ENCODE results near the gene ANKS1B. TPM values are rescaled to one million over a fixed set of nuclear protein-coding genes. Genes with fewer than 3 reads are reported as not detected.

The ANKS1B gene
- total and polyA plus RNA-seq, 7 donors = 1.0 to 57.3 (median 30.1) TPM; not detected in 1

GRCh38 chr12:99549651-99550050 is 435.1 kb downstream of the ANKS1B start:
- no peaks in the 10 kb centered on the region for H3K4me1 ChIP-seq
- no peak overlapping the region for H3K27ac ChIP-seq
- intact Hi-C loops (cut with DNase I) = no loop called here
- WGBS, 2 donors = 83 to 86% methylated on average over 5 of the region's 5 CpGs
- no peaks in the 10 kb centered on the region for H3K9me3 ChIP-seq
- no peak for TF ChIP-seq CTCF (IDR thresholded peaks at IDR 0.05)
- TF ChIP-seq EP300 (IDR thresholded peaks at IDR 0.05) = no peak
- no peak for TF ChIP-seq POLR2A (IDR thresholded peaks at IDR 0.05)
- no peak for TF ChIP-seq POLR2AphosphoS5 (IDR thresholded peaks at IDR 0.05)
- DNase-seq = no peak
- no peaks in the 10 kb centered on the region for H3K27me3 ChIP-seq
- H3K36me3 ChIP-seq = no peaks in the 10 kb centered on the region
- H3K4me3 ChIP-seq = no peak overlapping the region

- no peak for DNase-seq
- Histone ChIP-seq H3K27me3 (no peaks in the 10 kb centered on the region), H3K36me3 (no peaks in the 10 kb centered on the region), H3K9me3 (no peaks in the 10 kb centered on the region), H3K27ac (no peak overlapping the region), H3K4me1 (no peaks in the 10 kb centered on the region), H3K4me3 (no peak overlapping the region)
- 87 to 92% methylated on average over 1 of the region's 1 CpG for WGBS, 2 donors
- TF ChIP-seq CTCF (IDR thresholded peaks at IDR 0.05) (no peak), EP300 (IDR thresholded peaks at IDR 0.05) (no peak), POLR2AphosphoS5 (IDR thresholded peaks at IDR 0.05) (no peak), POLR2A (IDR thresholded peaks at IDR 0.05) (no peak)
- intact Hi-C loops (cut with DNase I) = no loop called here
Measured at GRCh38 chr12:99549196-99549595, 435.5 kb downstream of the ANKS1B start.

- TF ChIP-seq EP300 (IDR thresholded peaks at IDR 0.05) = no peak
- no peak for TF ChIP-seq CTCF (IDR thresholded peaks at IDR 0.05)
- TF ChIP-seq POLR2A (IDR thresholded peaks at IDR 0.05) = no peak
- TF ChIP-seq POLR2AphosphoS5 (IDR thresholded peaks at IDR 0.05) = no peak
- Histone ChIP-seq H3K4me3 (no peak overlapping the region), H3K27ac (no peak overlapping the region), H3K9me3 (peaks cover 0 to 3% (median 0%) of the 10 kb centered on the region in 4 donors), H3K36me3 (no peaks in the 10 kb centered on the region), H3K4me1 (no peaks in the 10 kb centered on the region), H3K27me3 (no peaks in the 10 kb centered on the region)
- intact Hi-C loops (cut with DNase I) = no loop called here
- DNase-seq = no peak
- 26 to 56% methylated on average over 1 of the region's 1 CpG for WGBS, 2 donors
Measured at GRCh38 chr12:99544457-99544856, 440.3 kb downstream of the ANKS1B start.

GRCh38 chr12:99529966-99530365 is 454.8 kb downstream of the ANKS1B start:
- no peaks in the 10 kb centered on the region for H3K4me1 ChIP-seq
- H3K9me3 ChIP-seq = no peaks in the 10 kb centered on the region
- TF ChIP-seq CTCF (IDR thresholded peaks at IDR 0.05) (no peak), POLR2A (IDR thresholded peaks at IDR 0.05) (no peak), EP300 (IDR thresholded peaks at IDR 0.05) (no peak), POLR2AphosphoS5 (IDR thresholded peaks at IDR 0.05) (no peak)
- intact Hi-C loops (cut with DNase I) = no loop called here
- no peak overlapping the region for H3K27ac ChIP-seq
- no peak for DNase-seq
- no peak overlapping the region for H3K4me3 ChIP-seq
- 58 to 77% methylated on average over 2 of the region's 2 CpGs for WGBS, 2 donors
- no peaks in the 10 kb centered on the region for H3K36me3 ChIP-seq
- H3K27me3 ChIP-seq = no peaks in the 10 kb centered on the region

GRCh38 chr12:99528478-99528877 is 456.3 kb downstream of the ANKS1B start:
- H3K4me3 ChIP-seq = no peak overlapping the region
- H3K4me1 ChIP-seq = no peaks in the 10 kb centered on the region
- DNase-seq = no peak
- TF ChIP-seq CTCF (IDR thresholded peaks at IDR 0.05) = no peak
- TF ChIP-seq POLR2AphosphoS5 (IDR thresholded peaks at IDR 0.05) = no peak
- TF ChIP-seq EP300 (IDR thresholded peaks at IDR 0.05) = no peak
- TF ChIP-seq POLR2A (IDR thresholded peaks at IDR 0.05) = no peak
- no peaks in the 10 kb centered on the region for H3K27me3 ChIP-seq
- no peaks in the 10 kb centered on the region for H3K36me3 ChIP-seq
- intact Hi-C loops (cut with DNase I) = no loop called here
- H3K9me3 ChIP-seq = no peaks in the 10 kb centered on the region
- H3K27ac ChIP-seq = no peak overlapping the region
